ENCODE results near the gene TRIM15. TPM values are rescaled to one million over a fixed set of nuclear protein-coding genes. Genes with fewer than 3 reads are reported as not detected.

TRIM15 gene
- total RNA-seq, 4 donors from 2014 or later = not detected

DNA sequence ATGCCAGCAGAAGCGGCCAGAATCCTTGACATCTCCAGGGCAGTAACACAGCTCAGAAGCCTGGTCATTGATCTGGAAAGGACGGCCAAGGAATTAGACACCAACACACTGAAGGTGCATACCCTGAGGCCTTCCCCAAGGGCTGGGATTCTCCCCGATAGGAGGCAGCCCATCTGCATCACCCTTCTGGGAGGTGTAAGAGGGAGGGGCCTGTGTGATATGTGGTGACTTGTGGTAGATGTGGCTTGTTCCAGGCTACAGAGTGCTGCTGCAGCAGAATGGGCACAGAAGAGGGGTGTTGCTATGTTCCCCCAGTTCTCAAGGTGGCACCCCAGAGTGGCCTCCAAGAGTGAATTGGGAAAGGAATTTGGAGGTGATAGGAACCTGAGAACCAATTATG lies 16.2 kb upstream of the TRIM15 start:
- TF ChIP-seq, protein P1, sequence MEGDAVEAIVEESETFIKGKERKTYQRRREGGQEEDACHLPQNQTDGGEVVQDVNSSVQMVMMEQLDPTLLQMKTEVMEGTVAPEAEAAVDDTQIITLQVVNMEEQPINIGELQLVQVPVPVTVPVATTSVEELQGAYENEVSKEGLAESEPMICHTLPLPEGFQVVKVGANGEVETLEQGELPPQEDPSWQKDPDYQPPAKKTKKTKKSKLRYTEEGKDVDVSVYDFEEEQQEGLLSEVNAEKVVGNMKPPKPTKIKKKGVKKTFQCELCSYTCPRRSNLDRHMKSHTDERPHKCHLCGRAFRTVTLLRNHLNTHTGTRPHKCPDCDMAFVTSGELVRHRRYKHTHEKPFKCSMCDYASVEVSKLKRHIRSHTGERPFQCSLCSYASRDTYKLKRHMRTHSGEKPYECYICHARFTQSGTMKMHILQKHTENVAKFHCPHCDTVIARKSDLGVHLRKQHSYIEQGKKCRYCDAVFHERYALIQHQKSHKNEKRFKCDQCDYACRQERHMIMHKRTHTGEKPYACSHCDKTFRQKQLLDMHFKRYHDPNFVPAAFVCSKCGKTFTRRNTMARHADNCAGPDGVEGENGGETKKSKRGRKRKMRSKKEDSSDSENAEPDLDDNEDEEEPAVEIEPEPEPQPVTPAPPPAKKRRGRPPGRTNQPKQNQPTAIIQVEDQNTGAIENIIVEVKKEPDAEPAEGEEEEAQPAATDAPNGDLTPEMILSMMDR (IDR thresholded peaks at IDR 0.05) = no peak
- ATAC-seq (ENCODE audit: low FRiP score) (no peak), DNase-seq (ENCODE audit: low spot score) (no peak)

DNA sequence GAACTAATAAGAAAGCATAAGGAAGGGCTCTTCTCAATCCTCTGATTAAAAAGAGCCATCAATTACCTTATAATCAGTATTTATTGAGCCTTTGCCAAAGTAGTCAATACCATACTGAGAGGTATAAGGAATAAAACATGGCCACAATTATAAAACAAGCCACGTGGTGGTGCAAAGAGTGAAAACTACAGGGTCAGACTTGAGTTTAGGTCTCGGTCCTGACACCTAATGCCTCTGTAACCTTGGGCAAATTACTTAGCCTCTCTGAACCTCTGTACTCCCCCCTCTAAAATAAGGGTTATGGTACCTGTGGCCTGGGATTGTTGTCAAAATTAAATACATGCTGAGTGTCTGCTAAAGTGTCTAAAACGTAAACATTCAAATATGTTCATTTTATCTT lies 14.1 kb upstream of the TRIM15 start:
- ATAC-seq (ENCODE audit: low FRiP score) (no peak), DNase-seq (ENCODE audit: low spot score) (no peak)
- TF ChIP-seq, protein P1 (IDR thresholded peaks at IDR 0.05) = no peak

DNA sequence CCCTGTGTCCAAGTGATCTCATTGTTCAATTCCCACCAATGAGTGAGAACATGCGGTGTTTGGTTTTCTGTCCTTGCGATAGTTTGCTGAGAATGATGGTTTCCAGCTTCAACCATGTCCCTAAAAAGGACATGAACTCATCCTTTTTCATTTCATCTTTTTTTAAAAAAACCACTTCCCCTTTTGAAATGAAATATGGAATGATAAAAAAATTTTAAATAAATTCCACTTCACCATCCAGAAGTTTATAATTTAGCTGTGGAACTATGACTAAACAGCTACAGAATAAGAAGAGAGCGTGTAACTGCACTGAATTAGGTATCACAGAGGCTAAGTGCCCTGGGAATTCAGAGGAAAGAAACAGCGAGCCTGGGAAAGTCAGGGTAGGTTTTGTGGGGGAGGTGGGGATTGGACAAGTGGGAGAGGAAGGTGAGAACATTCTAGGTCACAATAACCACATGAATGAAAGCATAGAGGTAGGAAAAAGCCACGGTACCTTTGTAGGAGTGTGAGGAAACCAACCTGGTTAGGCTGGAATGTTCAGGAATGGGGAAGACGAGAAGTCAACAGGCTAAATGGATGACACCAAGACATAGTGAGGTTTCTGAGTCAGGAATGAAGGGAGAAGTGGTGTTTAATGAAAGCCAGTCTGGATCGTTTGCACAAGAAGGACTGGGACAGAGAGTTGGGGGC lies 13.3 kb upstream of the TRIM15 start:
- DNase-seq (ENCODE audit: low spot score) (no peak), ATAC-seq (ENCODE audit: low FRiP score) (no peak)
- TF ChIP-seq, protein P1 (IDR thresholded peaks at IDR 0.05) = no peak

DNA sequence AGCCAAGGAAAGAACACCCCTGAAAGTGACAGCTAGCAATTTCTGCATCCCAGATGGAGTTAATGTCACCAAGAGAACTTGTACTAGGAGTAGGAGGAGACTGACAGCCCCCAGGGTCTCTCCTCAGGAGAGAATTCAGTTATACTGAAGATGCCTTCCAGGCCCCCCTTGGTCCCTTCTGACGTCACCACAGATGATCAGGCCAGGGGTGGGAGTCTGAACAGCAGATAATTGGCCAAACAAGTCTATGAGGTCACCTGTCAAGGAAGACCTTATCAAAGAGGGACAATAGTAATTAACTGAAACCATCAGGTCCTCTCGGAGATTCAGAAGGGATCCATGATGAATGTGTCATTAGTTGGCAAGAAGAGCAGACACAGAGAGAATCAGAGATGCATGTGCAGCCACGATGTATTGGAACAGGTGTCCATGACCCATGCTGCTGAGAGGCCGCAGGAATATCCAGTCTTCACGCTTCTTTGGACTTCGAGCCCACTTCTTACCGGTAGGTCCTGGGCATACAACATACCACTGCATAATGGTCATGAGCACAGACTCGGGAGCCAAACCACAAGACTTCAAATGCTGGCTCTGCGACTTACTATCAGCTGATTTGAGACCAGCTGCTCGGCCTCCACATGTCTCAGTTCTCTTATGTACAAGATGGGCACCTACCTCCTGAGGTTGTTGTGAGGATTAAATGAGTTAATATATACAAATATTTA lies 12.5 kb upstream of the TRIM15 start:
- TF ChIP-seq, protein P1 (IDR thresholded peaks at IDR 0.05) = no peak
- ATAC-seq (ENCODE audit: low FRiP score) = no peak
- DNase-seq (ENCODE audit: low spot score) = no peak

DNA sequence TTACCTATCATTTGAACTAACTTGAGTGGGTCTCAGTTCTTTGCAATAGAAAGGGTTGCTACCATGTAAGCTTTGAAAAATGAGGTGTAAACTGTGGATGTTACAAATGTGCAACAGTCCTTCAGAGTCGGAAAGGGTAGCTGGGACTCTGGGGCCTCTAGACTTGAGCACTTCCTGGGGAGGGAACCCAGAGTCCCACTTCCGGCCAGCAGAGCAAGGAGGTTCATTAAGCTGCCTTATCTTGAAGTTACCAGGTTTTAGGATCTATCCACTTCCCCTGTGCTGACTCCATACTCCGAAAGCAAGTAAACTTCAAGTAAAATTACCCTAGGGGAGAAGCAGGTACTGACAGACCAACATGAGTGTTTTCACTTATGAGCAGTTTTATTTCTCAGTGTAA lies 11.8 kb upstream of the TRIM15 start:
- TF ChIP-seq, protein P1 (IDR thresholded peaks at IDR 0.05) = no peak
- no peak for ATAC-seq (ENCODE audit: low FRiP score)
- no peak for DNase-seq (ENCODE audit: low spot score)

DNA sequence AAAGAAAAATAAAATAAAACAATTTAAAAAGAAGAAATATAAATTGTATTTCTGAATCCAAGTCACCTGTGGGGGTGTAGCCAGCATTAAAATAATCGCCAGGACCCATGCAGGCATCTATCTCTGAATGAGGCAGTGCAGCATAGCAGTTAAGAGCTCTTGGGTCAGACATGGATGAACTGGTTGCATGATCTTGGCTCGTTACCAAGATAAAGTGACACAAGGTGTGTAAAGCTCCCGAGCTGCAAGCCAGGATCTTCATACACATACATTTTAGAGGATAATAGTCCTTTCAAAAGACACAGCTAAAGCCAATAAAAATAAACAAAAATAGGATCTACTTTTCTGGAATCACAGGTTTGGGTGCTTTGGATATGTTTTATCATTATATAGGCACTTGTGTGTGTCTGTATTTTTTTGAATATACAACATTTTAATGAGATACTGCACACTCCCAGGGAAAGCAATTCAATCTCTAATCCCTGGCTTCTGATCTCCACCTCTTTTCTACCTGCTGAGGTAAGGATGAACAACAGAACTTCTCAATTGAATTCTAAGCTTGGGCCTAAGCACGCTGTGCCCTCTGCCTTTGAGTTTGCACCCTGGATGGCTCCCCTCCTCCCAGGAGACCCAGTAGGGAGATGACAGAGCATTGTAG lies 11.2 kb upstream of the TRIM15 start:
- no peak for ATAC-seq (ENCODE audit: low FRiP score)
- no peak for DNase-seq (ENCODE audit: low spot score)
- TF ChIP-seq, protein P1 (IDR thresholded peaks at IDR 0.05) = no peak
